ENCODE data around the gene KLHL33.

GRCh38 chr14:20417250-20418186, 18.4 kb downstream of the KLHL33 start:
- TF ChIP-seq MAX (IDR thresholded peaks at IDR 0.05; ENCODE audit: low read depth, low read length) (no peak), IRF3 (IDR thresholded peaks at IDR 0.05) (no peak), SREBF1 (IDR thresholded peaks at IDR 0.05; ENCODE audit: low read length) (no peak), ZNF24 (IDR thresholded peaks at IDR 0.05) (no peak), E4F1 (IDR thresholded peaks at IDR 0.05; ENCODE audit: borderline replicate concordance, partially characterized antibody) (no peak), CTCF (IDR thresholded peaks at IDR 0.05 in 2 of 3, conservative IDR thresholded peaks at IDR 0.05 in 1 of 3; ENCODE audit: control insufficient read depth in 2 of 3, extremely low read depth in 1 of 3, insufficient read depth in 1 of 3, low read depth in 3 of 3, low read length in 3 of 3) (no peak), SMARCA5 (IDR thresholded peaks at IDR 0.05) (no peak), POLR2A (IDR thresholded peaks at IDR 0.05; ENCODE audit: low read depth, low read length) (no peak), ATF3 (IDR thresholded peaks at IDR 0.05; ENCODE audit: borderline replicate concordance, extremely low read depth, low read depth, low read length) (no peak), EP300 (IDR thresholded peaks at IDR 0.05; ENCODE audit: borderline replicate concordance in 1 of 2, control insufficient read depth in 1 of 2, low read depth in 2 of 2, low read length in 2 of 2) (no peak), ZNF687 (IDR thresholded peaks at IDR 0.05) (no peak), RFX5 (IDR thresholded peaks at IDR 0.05; ENCODE audit: low read depth, low read length) (no peak)

Data from GM12878 (cell line).